Stimulated activated memory B cell treated with anti-CD40 and anti-IgM and Interleukin-4, amounts not matched to agents 10 μg/mL and 1 μg/mL and 100 μg/mL, for 72 hours (primary cell): ENCODE results near the gene RNF144A.

ENCODE experiments used
- ATAC-seq: fragments of 150-1000 bp; cut with Tn5 transposase; 2 replicates; pipeline ENCODE4 v1.10.0; 2021
- H3K27ac Mint-ChIP-seq: one replicate; pipeline ENCODE4 v1.8.0; 2022; ENCODE audit warnings: mild to moderate bottlenecking, mixed read lengths
- H3K27me3 Mint-ChIP-seq: one replicate; pipeline ENCODE4 v1.8.0; 2022; ENCODE audit warnings: mixed read lengths
- H3K36me3 Mint-ChIP-seq: one replicate; pipeline ENCODE4 v1.8.0; 2022; ENCODE audit warnings: mixed read lengths
- H3K4me1 Mint-ChIP-seq: one replicate; pipeline ENCODE4 v1.8.0; 2022; ENCODE audit warnings: mixed read lengths
- H3K4me3 Mint-ChIP-seq: one replicate; pipeline ENCODE4 v1.8.0; 2022; ENCODE audit warnings: mild to moderate bottlenecking, moderate library complexity, mixed read lengths
- H3K9me3 Mint-ChIP-seq: one replicate; pipeline ENCODE4 v1.8.0; 2022; ENCODE audit warnings: mixed read lengths

RNF144A gene

GRCh38 chr2:7083580-7084509 lies 166.6 kb downstream of the RNF144A start:
- H3K9me3 Mint-ChIP-seq, result peaks cover 2% of the 10 kb centered on the region
- no peaks in the 10 kb centered on the region for H3K4me1 Mint-ChIP-seq
- H3K36me3 Mint-ChIP-seq, result no peaks in the 10 kb centered on the region
- no peak overlapping the region for H3K4me3 Mint-ChIP-seq
- no peak overlapping the region for H3K27ac Mint-ChIP-seq
- no peak for ATAC-seq
- peaks cover 20% of the 10 kb centered on the region for H3K27me3 Mint-ChIP-seq

- Mint-ChIP-seq H3K36me3 (no peaks in the 10 kb centered on the region), H3K27me3 (peaks cover 20% of the 10 kb centered on the region), H3K27ac (no peak overlapping the region), H3K4me1 (no peaks in the 10 kb centered on the region), H3K9me3 (peaks cover 2% of the 10 kb centered on the region), H3K4me3 (no peak overlapping the region)
- no peak for ATAC-seq
These were observed 167.4 kb downstream of the RNF144A start for GRCh38 chr2:7084601-7085000.

- H3K27ac Mint-ChIP-seq, result no peak overlapping the region
- peaks cover 35% of the 10 kb centered on the region for H3K27me3 Mint-ChIP-seq
- H3K4me1 Mint-ChIP-seq, result no peaks in the 10 kb centered on the region
- no peaks in the 10 kb centered on the region for H3K36me3 Mint-ChIP-seq
- H3K9me3 Mint-ChIP-seq, result peaks cover 2% of the 10 kb centered on the region
- no peak overlapping the region for H3K4me3 Mint-ChIP-seq
- no peak for ATAC-seq
These were observed 172.1 kb downstream of the RNF144A start for GRCh38 chr2:7089284-7089683.

- peaks cover 2% of the 10 kb centered on the region for H3K9me3 Mint-ChIP-seq
- ATAC-seq, result peak; percentile 45
- H3K36me3 Mint-ChIP-seq, result no peaks in the 10 kb centered on the region
- H3K4me1 Mint-ChIP-seq, result no peaks in the 10 kb centered on the region
- H3K27ac Mint-ChIP-seq, result no peak overlapping the region
- peaks cover 35% of the 10 kb centered on the region for H3K27me3 Mint-ChIP-seq
- no peak overlapping the region for H3K4me3 Mint-ChIP-seq
These were observed 172.8 kb downstream of the RNF144A start for GRCh38 chr2:7089898-7090510.

- Mint-ChIP-seq H3K27ac (no peak overlapping the region), H3K4me1 (peaks cover 8% of the 10 kb centered on the region)
These were observed 176.2 kb downstream of the RNF144A start for GRCh38 chr2:7093376-7093775.

More at GRCh38 chr2:7093376-7093775, 176.2 kb downstream of the RNF144A start:
- no peaks in the 10 kb centered on the region for H3K9me3 Mint-ChIP-seq
- H3K36me3 Mint-ChIP-seq, result no peaks in the 10 kb centered on the region
- no peak for ATAC-seq
- peaks cover 42% of the 10 kb centered on the region for H3K27me3 Mint-ChIP-seq
- H3K4me3 Mint-ChIP-seq, result no peak overlapping the region
